B cell (primary cell): ENCODE results near the gene ARF6.

Experiments
- CTCF ChIP-seq: fragments of 200-600 bp; IDR thresholded peaks from one replicate; pipeline ENCODE4 v1.8.0; 2022; ENCODE audit warnings: antibody characterized with exemption, mild to moderate bottlenecking
- EZH2 ChIP-seq: IDR thresholded peaks from 2 replicates; pipeline ENCODE4 v1.6.1; 2012; ENCODE audit warnings: borderline replicate concordance, low read depth, mild to moderate bottlenecking, moderate library complexity, low read length; ENCODE audit not compliant: insufficient read depth, poor library complexity, severe bottlenecking

DNA sequence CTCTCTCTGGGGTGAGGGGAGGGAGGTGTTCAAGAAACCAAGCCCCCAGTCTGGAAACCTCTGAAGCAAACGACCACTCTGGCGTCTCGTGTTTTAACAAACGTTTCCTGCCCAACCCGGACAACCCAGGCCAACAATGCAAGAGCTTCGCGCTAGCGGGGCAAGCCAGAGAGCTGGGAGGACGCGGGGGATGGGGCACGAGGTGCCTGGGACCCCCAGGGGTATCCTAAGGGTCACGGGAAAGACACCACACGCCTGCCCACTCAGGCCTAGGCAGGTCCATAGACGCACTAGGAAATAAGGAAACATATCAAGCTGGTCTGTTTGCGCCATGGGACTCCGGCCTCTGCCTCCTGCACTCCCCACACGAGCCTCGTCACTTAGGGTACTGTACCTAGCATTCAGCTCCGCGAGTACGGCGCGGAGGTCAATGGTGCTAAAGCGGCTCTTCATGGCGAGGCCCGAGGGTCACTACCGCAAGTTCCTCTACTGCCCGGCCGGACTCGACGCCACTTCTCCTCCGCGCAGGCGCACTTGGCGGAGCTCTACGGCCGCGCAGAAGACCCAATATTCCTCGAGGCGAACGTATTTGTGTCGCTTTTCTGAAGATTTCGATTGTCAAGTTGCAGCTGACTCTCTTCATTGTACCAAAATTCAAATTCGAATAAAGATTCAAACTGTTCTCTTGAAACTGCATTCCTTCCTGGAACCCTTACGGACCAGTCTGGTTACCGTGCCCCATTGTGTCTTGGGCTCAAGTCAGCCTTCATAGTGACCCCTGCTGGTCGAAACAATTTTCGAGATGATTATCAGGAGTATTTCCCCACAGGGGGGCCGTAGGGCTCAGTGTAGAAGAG, 40.4 kb upstream of the ARF6 start, which contains the start of gene NEMF:
- TF ChIP-seq CTCF (peak; percentile 86), EZH2 (no peak)
